Endodermal cell (in vitro differentiated cells): ENCODE results near the gene TMTC2. TPM values are rescaled to one million over a fixed set of nuclear protein-coding genes. Genes with fewer than 3 reads are reported as not detected.

ENCODE experiments used
- DNase-seq: peaks from one replicate; pipeline ENCODE4 v3.0.0-alpha.2; 2017
- H3K27ac ChIP-seq: 2 replicates; pipeline ENCODE4 v1.5.1; 2013; ENCODE audit warnings: mild to moderate bottlenecking, low read depth, low read length, moderate library complexity
- H3K27me3 ChIP-seq: 2 replicates; pipeline ENCODE4 v1.6.1; 2013; ENCODE audit warnings: mild to moderate bottlenecking, low read length, moderate library complexity; ENCODE audit not compliant: insufficient read depth, control insufficient read depth, poor library complexity, severe bottlenecking
- H3K36me3 ChIP-seq: 2 replicates; pipeline ENCODE4 v1.7.0; 2013; ENCODE audit warnings: mild to moderate bottlenecking, low read length, moderate library complexity; ENCODE audit not compliant: control insufficient read depth, insufficient read depth
- H3K4me1 ChIP-seq: one replicate; pipeline ENCODE4 v1.7.0; 2013; ENCODE audit warnings: low read length; ENCODE audit not compliant: control insufficient read depth, insufficient read depth
- H3K4me3 ChIP-seq: 2 replicates; pipeline ENCODE4 v1.5.1; 2013; ENCODE audit warnings: mild to moderate bottlenecking, low read length, moderate library complexity
- H3K9ac ChIP-seq: 2 replicates; pipeline ENCODE4 v1.6.1; 2013; ENCODE audit warnings: mild to moderate bottlenecking, low read length, moderate library complexity; ENCODE audit not compliant: poor library complexity, severe bottlenecking; ENCODE audit errors: extremely low read depth
- H3K9me3 ChIP-seq: 2 replicates; pipeline ENCODE4 v1.6.1; 2013; ENCODE audit warnings: mild to moderate bottlenecking, low read length, moderate library complexity; ENCODE audit not compliant: control insufficient read depth
- H3K27ac Mint-ChIP-seq: 2 replicates; pipeline ENCODE4 v1.8.0; 2020; ENCODE audit warnings: mixed read lengths
- H3K27me3 Mint-ChIP-seq: 2 replicates; pipeline ENCODE4 v1.8.0; 2021; ENCODE audit warnings: mild to moderate bottlenecking, mixed read lengths; ENCODE audit not compliant: insufficient read depth
- H3K36me3 Mint-ChIP-seq: 2 replicates; pipeline ENCODE4 v1.8.0; 2020; ENCODE audit warnings: low read depth, mixed read lengths
- H3K4me1 Mint-ChIP-seq: 2 replicates; pipeline ENCODE4 v1.8.0; 2020; ENCODE audit warnings: mixed read lengths
- H3K4me3 Mint-ChIP-seq: 2 replicates; pipeline ENCODE4 v1.8.0; 2020; ENCODE audit warnings: mild to moderate bottlenecking, moderate library complexity, mixed read lengths
- H3K9me3 Mint-ChIP-seq: 2 replicates; pipeline ENCODE4 v1.8.0; 2020; ENCODE audit warnings: mild to moderate bottlenecking, mixed read lengths
- WGBS, 2 experiments: methylation state at CpG; one replicate each; pipeline versions ENCODE4 v1.1.5 to v1.1.7; 2013; ENCODE audit warnings: missing lambda C conversion rate in 2 of 2, mixed read lengths in 1 of 2; ENCODE audit not compliant: insufficient coverage in 1 of 2, insufficient read length in 1 of 2; 5-methylcytosine and 5-hydroxymethylcytosine counted together
- total RNA-seq, 2 donors: library from RNA; stranded (reverse); fragmentation: NEBNext Ultra II Directional in 1 of 2; extraction: Animal tissue kit (Norgen Biotek cat#: 25700) in 1 of 2; gene quantifications; 2 replicates in 1 of 2; 3 replicates in 1 of 2; pipeline ENCODE4 v1.2.1, GENCODE V29; 2021
- TF ChIP-seq, protein P1 (sequence below): fragments of 200-600 bp; sonication (generic); conservative IDR thresholded peaks from 2 replicates; pipeline ENCODE4 v1.5.0; 2021; ENCODE audit warnings: antibody characterized with exemption, mild to moderate bottlenecking

Gene TMTC2
- total RNA-seq, 2 donors from 2014 or later = 7.2 to 10.8 TPM

DNA sequence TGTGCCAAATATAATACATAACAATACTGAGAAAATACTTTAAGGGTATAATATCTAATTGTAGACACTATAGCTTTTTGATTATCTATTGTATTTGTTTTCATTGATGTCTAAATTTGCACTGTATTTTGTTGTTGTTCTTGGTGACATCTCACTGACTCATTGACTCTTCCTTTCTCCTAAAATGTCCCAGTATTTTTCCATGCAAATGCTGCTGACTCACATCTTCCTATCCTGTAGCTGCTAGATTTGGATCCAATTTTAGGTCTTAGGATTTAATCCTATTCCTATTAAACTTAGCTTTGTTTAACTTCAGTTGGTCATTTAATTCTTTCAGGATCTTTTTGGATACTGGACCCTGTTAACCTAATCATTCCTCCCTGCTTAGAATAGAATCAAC is 148.5 kb downstream of the TMTC2 start:
- H3K27me3 Mint-ChIP-seq = peaks cover 2% of the 10 kb centered on the region
- Histone ChIP-seq H3K4me3 (no peak overlapping the region), H3K4me1 (no peaks in the 10 kb centered on the region), H3K9me3 (no peaks in the 10 kb centered on the region), H3K36me3 (no peaks in the 10 kb centered on the region), H3K27me3 (no peaks in the 10 kb centered on the region), H3K27ac (no peak overlapping the region), H3K9ac (no peak overlapping the region)
- H3K4me1 Mint-ChIP-seq = peaks cover 6% of the 10 kb centered on the region
- TF ChIP-seq, protein P1, sequence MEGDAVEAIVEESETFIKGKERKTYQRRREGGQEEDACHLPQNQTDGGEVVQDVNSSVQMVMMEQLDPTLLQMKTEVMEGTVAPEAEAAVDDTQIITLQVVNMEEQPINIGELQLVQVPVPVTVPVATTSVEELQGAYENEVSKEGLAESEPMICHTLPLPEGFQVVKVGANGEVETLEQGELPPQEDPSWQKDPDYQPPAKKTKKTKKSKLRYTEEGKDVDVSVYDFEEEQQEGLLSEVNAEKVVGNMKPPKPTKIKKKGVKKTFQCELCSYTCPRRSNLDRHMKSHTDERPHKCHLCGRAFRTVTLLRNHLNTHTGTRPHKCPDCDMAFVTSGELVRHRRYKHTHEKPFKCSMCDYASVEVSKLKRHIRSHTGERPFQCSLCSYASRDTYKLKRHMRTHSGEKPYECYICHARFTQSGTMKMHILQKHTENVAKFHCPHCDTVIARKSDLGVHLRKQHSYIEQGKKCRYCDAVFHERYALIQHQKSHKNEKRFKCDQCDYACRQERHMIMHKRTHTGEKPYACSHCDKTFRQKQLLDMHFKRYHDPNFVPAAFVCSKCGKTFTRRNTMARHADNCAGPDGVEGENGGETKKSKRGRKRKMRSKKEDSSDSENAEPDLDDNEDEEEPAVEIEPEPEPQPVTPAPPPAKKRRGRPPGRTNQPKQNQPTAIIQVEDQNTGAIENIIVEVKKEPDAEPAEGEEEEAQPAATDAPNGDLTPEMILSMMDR = no peak
- no peak for DNase-seq
- H3K27ac Mint-ChIP-seq = no peak overlapping the region
- H3K9me3 Mint-ChIP-seq = no peaks in the 10 kb centered on the region
- no peaks in the 10 kb centered on the region for H3K36me3 Mint-ChIP-seq
- H3K4me3 Mint-ChIP-seq = no peak overlapping the region

DNA sequence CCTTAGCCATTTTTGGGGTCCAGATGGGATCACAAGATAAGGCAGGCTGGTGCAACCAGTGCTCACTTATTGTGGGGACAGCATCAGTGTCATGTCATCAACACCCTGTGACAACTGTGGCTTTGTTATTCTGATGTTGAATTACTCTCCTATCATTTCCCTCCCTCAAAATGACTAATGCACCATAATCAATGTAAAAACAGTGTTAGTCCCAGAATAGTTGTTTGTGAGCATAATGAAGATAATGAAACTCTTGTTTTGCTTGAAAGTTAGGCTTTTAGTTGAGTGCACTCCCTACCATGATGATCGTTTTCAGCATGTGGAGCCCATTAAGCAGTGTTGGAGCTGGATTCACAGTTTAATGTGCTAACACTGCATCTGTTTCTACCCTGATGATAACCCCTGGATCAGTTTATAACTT is 151.4 kb downstream of the TMTC2 start:
- Mint-ChIP-seq H3K27ac (no peak overlapping the region), H3K27me3 (peaks cover 7% of the 10 kb centered on the region), H3K4me1 (peaks cover 10% of the 10 kb centered on the region), H3K4me3 (no peak overlapping the region), H3K9me3 (no peaks in the 10 kb centered on the region), H3K36me3 (peaks cover under 1% of the 10 kb centered on the region)
- Histone ChIP-seq H3K9ac (no peak overlapping the region), H3K9me3 (no peaks in the 10 kb centered on the region), H3K4me3 (no peak overlapping the region), H3K36me3 (no peaks in the 10 kb centered on the region), H3K27ac (no peak overlapping the region), H3K27me3 (no peaks in the 10 kb centered on the region), H3K4me1 (no peaks in the 10 kb centered on the region)
- 85% methylated on average over 1 of the region's 1 CpG; no CpG with 5 or more reads in 1 of the 2 experiments for WGBS, 2 experiments
- TF ChIP-seq, protein P1 = no peak
- DNase-seq = no peak

DNA sequence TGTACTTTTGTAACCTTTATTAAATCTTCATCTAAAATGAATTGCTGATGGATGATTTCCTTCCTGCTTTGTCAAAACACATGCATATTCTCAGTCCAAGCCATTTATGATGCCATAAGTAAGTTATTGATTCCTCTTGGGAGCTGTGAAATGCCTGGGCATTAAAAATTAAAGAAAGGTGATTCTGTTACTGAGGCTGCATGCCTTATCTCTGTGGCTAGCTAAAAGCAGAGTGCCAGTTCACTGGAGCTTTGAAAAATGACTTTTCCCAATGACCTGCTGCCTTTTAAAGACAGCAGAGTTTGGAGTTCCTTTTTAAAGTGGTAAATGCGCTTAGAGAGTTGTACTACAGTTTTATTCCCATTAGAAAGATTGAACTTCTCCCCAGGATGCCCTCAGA is 152.1 kb downstream of the TMTC2 start:
- no peaks in the 10 kb centered on the region for H3K9me3 ChIP-seq
- Mint-ChIP-seq H3K27ac (no peak overlapping the region), H3K9me3 (no peaks in the 10 kb centered on the region), H3K36me3 (peaks cover 3% of the 10 kb centered on the region), H3K27me3 (peaks cover 13% of the 10 kb centered on the region), H3K4me3 (no peak overlapping the region), H3K4me1 (peaks cover 10% of the 10 kb centered on the region)
- H3K4me3 ChIP-seq = no peak overlapping the region
- no peak overlapping the region for H3K27ac ChIP-seq
- no peaks in the 10 kb centered on the region for H3K36me3 ChIP-seq
- H3K9ac ChIP-seq = no peak overlapping the region
- 100% methylated on average over 1 of the region's 1 CpG; no CpG with 5 or more reads in 1 of the 2 experiments for WGBS, 2 experiments
- no peak for DNase-seq
- H3K4me1 ChIP-seq = no peaks in the 10 kb centered on the region
- TF ChIP-seq, protein P1 = no peak
- H3K27me3 ChIP-seq = no peaks in the 10 kb centered on the region
